NCI-H2171 (cell line): Measurements from ENCODE around the gene COL9A2.
A peak's percentile ranks its signal among the peaks of the same experiment; 100 is the strongest.

ENCODE experiments used
- DNase-seq: peaks from one replicate; lab custom pipeline; 2025; lab: John Stamatoyannopoulos, UW

The COL9A2 gene

DNA sequence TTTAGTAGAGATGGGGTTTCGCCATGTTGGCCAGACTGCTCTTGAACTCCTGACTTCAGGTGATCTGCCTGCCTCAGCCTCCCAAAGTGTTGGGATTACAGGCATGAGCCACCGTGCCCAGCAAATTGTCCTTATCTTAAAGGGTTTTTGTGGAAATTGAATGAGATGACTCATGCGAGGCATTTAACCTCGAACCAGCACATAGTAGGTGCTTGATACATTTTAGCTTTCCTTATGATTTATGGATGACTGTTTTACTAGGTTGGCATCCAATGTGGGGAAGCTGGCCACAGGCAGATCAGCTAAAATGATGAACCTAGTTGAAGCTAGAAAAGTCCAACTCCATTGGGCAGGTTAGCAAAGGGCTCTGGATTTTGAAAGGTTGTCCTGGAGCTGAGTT is 1.4 kb upstream of the COL9A2 start:
- DNase-seq = no peak

DNA sequence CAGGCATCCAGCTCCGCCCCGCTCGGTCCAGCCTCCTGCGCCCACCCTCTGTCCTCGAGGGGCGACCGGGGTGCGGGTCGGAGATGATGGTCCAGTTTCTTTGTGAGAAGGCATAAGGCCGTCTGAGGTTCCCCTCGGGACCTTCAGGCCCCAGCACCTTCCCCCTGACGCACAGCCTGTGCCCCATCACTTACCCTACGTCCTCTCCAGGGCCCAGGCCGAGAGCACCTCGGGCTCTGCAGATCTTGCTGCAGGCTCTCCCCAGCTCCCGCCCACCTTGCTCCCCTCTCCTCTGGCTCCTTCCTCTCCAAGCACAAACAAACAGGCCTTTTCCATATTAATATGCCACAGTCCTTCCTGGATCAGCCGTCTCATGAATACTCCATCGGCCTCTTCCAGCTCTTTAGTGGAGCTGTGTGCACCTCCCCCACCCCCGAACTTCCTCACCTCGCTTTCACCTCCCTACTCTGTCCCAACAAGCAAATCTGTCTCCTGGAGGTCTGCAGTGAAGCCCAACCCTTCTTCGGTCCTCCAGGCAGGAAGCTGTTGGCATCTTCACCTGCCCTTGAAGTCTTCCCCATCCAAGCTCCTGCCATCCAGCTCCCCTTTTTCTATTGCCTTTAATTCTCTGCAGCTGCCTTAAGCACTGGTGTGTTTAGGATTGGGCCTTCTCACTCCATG is 448 bp upstream of the COL9A2 start:
- no peak for DNase-seq

DNA sequence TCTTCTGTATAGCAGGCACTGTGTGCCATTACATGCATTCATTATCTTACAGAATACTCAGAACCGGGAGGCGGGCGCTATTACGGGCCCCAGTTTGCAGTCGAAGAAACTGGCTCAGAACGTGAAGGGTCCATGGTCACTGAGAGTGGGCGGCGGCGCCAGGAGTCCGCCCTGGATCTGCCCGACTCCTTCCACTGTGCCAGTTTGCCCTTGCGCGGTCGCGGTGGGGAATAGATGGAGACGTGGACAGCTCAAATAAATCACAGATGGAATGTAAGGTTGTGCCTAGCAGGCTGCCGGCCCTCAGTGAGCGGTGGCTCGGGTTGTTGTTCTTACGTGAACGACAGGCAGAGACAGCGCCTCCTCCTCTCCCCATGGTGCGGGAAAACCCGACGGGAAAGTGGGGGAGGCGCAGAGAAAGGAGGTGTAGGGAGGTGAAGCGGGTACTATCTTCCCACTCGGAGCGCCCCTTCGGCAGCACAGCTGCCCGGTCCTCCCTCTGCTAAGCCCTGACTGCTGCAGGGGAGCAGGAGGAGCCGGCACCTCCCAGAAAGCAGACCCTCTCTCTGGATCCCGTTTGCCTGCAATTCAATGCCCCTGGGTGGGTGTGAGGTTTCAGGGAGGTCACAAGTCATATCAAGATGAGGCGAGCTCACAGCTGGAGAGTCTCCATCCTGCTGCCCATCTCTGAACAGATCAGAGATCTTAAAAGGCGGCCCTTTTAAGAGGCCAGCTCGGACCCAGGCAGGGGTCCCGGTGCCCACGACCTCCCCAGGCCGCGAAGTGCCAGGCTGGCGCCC is 1.1 kb downstream of the COL9A2 start:
- DNase-seq = peak; percentile 40

DNA sequence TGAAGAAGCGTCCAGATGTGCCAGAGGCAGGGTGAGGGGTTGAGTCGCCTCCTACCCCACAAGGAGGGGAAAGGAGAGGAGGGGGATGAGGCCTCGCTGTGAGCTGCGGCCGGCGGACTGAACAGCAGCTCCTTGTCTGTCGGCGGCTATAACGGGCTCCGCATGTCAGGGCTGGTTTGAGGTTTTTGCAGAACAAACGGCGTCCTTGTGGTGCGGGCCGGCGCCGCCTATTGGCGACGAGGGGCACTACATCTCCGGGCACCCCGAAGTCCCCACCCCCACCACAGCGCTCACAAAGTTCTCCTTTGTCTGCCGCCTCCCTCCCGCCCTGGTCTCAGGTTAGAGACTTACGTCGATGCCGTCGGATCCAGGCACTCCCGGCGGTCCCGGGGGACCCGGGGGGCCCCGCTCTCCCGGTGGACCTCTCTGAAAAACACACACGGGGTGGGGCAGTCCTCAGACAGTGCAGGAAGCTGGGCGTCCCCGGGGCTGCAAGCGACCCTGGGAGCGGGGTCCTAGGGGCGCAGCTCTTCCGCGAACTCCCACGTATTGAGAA is 1.8 kb downstream of the COL9A2 start:
- DNase-seq = peak; percentile 87

DNA sequence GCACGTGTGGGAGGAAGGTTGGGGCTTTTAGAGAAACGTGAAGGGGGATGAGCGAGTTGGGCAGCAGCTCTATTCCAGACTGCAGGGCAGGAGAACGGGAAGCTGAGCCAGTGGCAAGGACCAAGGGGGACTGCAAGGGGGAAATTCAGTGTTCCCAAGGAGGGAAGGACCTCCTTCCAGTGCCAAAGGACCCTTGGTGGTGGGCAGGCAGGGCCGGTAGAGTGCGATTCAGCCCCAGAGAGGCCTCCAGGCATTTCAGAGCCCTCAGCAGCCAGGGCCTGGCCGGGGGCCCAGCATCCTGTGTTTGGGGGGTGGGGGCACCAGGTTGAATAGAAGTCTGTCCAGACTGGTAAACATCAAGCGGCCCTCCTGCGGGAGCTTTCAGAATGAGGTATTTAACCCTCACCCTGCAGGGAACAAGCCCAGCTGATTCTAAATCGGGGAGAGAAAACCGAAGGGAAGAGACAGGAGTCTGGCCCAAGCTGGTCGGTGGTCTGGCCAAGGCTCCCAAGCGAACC is 2.3 kb downstream of the COL9A2 start:
- DNase-seq = no peak

DNA sequence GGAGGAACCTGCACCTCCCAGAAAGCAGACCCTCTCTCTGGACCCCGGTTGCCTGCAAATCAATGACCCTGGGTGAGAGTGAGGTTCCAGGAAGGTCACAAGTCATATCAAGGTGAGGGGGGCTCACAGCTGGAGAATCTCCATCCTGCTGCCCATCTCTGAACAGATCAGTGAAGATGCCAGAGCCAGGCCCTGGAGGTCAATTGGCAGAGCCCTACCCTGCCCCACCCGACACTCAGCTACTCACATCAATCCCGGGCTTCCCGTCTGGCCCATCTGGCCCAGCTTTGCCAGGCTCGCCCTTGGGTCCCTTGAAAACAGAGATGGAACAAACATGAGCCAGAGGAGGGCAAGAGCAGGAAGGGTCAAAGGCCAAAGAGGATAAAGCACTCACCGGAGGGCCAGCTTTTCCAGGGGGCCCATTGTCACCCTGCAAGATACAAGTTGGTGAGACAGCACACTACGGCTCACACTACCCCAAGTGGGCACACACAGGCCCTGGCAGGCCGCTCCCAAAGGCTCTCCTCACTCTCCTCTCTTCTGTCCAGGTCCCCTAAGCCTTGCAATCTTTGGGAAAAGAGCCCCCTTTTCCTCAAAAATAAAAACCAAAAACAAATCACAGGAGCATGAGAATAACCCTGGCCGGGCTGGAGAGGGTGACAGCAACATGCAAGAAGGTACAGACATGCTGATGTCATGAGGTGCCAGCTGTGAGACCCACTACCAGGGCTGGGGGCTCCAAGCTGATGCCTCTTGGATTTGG is 2.9 kb downstream of the COL9A2 start:
- DNase-seq = no peak

DNA sequence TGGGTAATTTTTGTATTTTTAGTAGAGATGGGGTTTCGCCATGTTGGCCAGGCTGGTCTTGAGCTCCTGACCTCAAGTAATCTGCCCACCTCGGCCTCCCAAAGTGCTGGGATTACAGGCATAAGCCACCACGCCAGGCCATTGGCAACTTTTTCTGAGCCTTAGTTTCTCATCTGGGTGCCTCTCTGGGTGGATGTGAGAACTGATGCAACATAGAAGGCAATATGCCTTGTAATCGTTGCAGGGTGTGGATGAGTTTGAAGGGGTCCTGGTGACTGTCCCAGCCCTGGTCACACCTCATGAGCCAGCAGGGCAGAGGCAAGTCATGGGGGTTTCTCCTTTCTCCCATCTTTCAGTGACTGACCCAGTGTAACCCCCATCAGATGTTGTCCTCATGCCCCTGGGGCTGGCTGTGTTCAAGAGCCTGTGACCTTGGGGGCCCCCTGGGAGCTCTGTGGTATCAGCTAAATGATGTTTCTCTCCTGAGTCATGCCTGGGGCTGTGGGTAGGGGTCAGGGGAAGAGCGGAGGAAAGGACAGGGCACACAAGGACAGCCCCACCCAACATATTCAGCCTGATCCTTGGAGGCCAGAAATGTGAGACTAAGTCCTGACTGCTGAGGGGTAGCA is 3.6 kb downstream of the COL9A2 start:
- DNase-seq = no peak

DNA sequence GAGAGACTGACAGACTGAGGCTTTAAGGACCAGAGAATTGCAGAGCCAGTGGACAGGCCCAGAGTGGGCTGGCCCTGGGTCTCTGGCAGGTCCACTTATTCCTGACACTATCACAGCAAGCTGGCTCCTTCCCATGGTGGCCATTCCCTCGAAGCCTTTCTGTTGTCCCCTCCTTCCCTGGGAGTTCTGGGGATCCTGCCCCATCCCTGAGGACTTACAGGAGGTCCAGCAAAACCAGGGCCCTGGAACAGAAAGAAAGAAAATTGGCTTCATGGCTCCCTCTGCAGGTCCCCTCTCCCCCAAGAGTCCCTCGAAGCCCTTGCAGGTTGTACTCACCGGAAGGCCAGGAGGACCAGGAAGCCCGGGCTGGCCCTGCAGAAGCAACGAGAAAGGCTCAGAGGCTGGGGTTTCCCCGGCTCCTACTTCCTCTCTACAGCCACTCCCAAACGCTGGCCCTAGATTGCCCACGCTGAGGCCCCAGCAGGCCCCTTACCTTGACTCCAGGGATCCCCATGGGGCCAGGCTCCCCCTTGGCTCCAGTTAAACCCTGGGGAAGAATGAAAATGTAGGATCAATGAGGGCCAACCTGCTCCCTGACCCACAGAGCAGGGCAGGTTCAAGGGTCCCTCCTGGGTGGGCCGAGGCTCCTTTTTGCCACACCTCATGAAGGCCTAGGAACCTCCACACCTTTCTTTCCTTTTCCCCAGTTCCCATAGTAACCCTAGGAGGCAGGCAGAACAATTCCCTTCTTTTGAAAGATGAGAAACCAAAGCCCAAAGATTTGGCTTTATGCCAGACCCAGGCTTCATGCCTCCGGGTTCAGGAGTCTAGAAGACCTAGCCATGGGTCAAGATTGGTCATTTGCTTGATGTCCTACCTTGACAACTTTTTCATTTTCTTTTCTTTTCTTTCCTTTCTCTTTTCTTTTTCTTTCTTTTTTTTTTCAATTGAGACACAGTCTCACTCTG is 4.6 kb downstream of the COL9A2 start:
- DNase-seq = peak; percentile 16

DNA sequence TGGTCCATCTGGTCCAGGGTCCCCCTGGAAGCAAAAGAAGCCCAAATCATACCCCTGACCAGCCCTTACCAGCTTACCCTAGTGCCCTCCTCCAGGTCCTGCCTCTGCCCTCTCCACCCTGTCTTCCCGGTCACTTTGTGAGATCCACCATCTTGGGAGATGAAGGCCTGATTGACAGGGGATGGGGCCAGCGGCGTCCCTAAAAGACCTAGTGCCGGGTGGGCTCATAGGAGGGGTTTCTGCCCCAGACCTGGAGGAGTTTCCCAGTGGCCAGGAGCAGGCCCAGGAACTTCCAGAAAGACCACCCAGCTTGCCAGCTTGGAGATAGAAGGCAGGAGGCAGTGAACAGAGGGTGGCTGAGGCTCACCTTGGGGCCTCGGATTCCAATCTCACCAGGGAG is 5.4 kb downstream of the COL9A2 start:
- DNase-seq = no peak

DNA sequence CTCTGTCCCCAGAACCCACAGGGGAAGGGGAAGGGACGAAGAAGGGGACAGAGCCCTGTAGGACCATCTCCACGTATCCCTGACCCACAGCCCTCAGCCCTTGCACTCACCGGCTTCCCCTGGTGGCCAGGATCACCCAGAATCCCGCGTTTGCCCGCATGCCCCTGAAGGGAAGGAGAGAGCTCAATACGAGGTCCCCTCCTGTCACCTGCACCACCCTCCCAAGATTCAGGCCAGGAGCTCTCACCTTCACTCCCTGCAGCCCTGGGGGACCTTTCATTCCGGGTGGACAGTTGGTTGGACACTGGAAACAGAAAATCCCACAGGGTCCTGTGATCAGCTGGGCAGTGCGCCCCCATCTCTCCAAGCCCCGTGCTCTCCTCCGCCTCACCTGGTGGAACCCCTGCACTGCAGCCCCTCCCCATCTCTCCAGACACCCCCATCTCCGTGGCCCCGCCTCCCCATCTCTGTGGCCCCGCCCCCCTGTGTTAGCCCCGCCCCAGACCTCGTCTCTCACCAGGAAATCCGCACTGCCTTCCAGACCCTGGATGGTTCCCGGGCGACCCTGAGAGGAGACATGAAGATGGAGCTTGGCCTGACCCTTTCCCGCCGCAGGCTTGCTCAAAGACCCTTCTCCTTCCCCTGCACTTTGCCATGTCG is 6.0 kb downstream of the COL9A2 start:
- no peak for DNase-seq

DNA sequence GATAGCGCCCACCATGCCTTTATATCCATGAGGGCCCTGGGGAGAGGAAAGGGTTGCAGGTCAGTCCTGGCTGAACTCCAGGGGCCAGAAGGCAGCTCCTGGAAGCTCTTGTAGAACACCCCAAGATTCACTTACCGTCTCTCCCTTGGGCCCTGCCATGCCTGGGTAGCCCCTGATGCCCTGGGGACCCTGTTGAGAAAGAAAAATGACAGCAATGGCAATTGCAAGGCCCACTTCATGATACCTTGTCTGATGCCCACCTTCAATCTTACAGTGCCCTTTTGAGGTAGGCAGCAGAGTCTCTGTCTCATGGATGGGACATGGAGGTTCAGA is 7.0 kb downstream of the COL9A2 start:
- DNase-seq = no peak

DNA sequence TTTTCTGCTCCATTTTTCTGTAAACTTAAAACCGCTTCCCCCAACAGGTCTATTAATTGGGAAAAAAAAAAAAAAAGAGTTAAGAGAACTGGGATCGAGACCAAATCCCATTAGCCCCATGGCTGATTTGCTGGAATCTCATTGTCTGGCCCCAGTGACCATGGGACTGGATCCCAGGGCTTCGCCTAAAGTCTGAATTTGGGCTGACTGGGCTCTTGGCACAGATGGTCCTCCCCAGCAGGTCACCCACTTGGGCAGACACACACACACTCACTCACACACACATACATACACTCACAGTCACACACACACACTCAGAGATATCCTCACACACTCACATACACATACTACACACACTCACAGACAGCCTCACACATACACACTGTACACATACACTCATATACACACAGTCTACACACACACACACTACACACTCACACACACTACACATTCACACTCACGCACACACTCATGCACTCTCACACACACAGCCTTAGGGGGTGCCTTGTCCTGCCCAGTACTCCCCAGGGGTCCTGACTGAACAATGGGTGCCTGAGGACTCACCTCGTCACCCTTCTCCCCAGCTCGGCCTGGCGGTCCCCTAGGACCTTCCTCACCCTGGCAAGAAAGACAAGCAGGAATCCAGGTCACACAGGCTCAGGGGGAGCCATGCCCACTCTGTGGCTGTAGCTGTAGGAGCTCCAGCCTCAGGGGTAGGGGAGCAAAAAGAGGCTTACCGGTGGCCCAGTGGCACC is 7.5 kb downstream of the COL9A2 start:
- no peak for DNase-seq

DNA sequence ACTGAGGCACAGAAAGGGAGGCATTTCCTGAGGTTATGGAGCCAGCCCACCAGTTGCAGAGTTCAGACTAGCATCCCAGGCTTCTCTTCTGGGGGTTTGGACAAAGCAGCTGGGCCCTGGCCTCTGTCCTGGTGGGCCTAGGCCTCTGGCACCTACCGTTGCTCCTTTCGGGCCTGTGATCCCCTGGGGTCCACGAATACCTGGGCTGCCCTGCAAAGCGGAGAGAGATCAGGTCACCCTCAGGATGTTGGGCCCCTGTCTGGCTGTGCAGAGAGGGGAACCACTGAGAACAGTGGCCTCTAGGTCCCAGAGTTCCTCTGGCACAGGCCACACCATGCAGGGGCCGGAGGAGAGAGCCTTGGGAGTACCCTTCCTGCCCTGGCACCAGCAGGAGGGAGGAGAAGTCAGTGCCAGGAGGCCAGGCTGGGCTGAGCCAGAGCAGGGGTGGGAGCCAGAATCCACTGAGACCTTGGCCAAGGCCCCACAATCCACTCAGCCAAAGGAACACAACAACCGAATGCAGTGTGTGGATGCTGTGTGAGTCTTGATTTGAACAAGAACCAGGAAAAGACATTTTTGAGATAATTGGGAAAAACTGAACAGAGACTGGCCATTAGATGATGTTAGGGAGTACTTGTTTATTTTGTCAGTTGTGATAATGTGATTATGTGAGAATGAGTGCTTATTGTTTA is 8.9 kb downstream of the COL9A2 start:
- no peak for DNase-seq

DNA sequence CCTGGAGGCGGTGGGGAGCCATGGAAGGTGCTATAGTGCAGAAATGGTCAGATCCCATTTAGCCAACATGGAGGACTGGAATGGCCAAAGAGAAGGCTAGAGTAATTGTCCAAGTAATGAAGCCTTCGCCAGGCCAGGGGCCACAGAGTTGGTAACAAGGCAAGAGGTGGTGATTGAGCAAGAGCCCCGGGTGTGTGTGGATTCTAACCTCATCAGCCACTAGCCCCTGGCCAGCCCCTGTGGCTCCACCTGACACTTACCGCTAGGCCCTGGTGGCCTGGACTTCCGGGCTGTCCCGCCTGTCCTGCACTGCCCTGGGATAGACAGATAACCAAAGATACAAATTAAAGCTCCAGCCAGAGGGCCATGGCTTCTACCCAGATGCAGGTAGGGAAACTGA is 9.9 kb downstream of the COL9A2 start:
- no peak for DNase-seq

DNA sequence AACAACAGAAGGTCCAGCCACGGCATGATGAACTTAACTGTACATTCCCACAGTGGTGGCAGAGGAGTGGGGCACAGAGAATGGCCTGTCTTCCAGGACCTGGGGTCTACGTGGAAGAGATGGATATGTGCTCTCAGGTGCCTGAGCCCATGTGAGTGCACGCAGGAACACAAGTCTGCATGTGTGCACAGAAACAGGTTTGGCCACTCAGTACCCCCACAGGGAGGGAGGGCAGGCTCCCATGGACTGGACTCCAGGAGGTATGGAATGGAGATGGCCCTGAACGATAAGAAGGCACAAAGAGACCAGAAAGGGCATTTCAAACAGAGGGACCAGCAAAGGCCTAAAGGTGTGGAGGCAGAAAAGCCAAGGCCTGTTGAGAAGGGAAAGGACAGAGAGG is 10.8 kb downstream of the COL9A2 start:
- DNase-seq = no peak

DNA sequence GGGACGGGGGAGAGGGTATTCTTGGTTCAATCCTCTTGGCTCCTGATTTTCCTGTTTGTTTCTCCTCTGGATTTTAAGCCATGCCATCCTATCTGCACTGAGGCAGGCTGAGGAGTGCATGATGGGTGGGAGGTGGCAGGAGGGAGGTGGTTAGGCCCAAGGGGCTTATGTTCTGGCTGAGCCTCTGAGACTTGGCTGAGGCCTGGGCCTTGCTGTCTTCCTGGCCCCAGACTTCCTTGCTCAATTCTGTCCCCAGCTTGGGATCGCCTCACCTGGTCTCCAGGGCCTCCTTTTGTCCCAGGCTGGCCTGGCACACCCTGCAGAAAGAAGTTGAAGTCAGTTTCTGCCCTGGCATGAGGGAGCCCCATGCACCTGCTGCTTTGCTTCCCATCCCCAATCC is 11.2 kb downstream of the COL9A2 start:
- DNase-seq = no peak

DNA sequence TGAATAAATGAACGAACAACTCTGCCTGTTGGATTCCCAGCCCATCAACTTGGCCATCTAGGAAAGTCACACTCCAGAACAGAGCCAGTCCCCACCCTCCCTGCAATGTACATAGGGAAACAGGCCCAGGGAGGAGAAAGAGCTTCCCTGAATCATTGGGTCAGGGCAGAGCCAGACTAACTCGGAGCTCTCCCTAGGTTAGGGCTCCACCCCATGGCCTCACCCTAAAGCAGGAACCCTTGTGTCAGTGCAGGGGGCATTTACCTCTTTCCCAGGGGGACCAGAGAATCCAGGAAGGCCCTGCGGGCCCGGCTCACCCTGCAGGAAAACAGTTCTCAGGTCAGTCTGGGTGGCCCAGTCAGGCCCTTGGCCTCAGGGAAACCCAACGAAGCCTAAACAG is 11.6 kb downstream of the COL9A2 start:
- DNase-seq = no peak

DNA sequence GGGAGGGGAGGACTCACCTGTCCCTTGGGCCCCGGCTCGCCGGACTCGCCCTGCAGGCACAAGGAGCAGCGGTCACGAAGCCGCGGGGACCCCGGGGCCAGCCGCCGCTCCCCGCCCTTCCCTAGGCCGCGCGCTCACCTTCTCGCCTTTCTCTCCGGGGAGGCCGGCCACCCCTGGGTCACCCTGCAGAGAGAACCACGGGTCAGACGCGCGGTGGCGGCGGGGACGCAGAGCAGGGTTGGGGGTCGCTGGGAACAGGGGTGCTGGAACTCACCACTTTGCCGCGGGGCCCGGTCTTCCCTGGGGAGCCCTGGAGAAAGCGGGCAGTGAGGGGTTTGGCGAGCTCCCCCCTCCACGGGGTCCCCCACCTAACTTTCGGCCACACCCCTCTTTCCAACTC is 13.3 kb downstream of the COL9A2 start:
- DNase-seq = no peak
